Activated T-cell treated with anti-CD3 and anti-CD28 coated beads, Interleukin-2, amount 50 U/mL, for 1 hour (primary cell): ENCODE data around the gene BEST4.
"Not testable (repeated sequence)": the region's sequence is repeated elsewhere in the genome, so short reads cannot be mapped to it uniquely, and the experiment has no call there.

Experiments
- DNase-seq: peaks from one replicate; pipeline ENCODE4 v3.0.0-alpha.2; 2020

The BEST4 gene

GRCh38 chr1:44801491-44802305 is 13.7 kb upstream of the BEST4 start:
- peak; percentile 49 for DNase-seq

DNA sequence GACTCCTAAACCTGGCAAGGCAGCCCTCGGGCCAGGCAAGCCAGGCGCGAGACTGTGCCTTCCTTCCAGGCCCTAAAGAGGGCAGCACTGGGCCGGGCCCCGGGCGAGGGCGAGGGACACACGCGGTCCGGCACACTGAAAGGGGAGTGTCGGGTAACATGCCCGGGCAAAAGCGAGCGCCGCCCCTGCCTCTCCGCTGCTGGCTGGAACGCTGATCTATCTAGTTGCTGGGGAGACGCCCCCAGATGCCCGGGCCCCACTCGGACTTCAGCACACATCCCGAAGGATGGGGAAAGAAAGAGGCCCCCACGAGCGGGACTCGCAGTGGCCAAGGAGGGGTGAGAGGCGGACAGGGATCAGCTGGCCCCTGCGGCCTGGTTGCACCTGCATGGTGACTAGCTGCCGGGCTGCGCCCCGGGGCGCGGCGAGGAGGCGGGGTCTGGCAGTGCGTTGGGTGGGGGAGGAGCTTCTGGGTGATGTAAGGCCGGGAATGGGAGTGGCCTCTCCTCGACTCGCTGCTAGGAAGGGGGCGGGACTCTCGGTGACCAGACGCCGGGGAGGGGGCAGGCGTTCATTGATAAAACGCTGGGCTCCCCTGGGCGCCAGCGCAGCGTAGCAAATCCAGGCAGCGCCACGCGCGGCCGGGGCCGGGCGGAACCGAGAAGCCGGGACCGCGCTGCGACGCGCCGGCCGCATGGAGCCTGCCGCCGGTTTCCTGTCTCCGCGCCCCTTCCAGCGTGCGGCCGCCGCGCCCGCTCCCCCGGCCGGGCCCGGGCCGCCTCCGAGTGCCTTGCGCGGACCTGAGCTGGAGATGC is 12.0 kb upstream of the BEST4 start, which contains the start of gene PLK3:
Gene PLK3, plus strand, starts transcription at position 608 of the 815 bp plus-strand sequence. Its CDS starts 87 bp downstream, at position 695.
- peak; percentile 97 for DNase-seq

GRCh38 chr1:44798481-44799365 is 10.8 kb upstream of the BEST4 start:
- DNase-seq, result peak; percentile 20

GRCh38 chr1:44797886-44798285 is 9.9 kb upstream of the BEST4 start:
- DNase-seq, result not testable (repeated sequence)

GRCh38 chr1:44792736-44793502 is 4.9 kb upstream of the BEST4 start:
- no peak for DNase-seq

DNA sequence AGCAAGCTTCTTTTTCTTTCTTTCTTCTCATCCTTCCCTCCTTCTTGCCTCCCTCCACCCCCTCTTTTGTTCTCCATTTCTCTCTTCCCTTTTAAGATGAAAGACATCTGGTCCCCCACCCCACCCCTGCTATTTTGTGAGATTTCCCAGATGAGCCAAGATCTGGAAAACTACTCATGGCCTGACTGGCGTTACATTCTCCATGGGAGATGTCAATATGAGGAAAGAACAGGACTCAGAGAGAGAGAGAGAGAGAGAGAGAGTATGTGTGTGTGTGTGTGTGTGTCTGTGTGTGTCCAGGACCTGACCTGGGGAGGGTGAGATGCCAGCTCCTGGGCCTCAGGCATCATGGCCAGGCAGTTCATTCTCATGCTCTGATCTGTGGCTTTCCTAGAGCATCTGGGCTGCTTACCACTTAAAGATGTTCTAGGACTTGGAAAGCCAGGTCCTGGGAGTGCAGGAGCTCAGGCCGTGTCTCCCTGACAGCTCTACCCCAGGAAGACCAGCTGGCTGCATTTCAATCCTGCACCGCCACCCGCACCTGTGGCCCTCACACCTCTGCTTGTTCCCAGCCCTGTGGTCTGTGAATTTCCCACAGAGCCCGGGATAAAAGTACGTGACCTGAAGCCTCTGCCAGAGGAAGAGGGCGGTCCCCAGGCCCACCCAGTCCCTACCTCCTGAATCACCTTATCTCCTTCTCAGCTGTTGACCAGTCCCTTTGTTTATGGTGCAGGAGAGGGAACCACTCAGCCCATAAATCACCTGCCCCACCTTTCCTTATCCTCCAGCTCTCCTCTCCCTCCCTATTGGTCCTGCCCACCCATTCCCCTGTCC is 3.2 kb upstream of the BEST4 start:
- DNase-seq, result no peak

- no peak for DNase-seq
These were observed 464 bp downstream of the BEST4 start for GRCh38 chr1:44787506-44787905.

DNA sequence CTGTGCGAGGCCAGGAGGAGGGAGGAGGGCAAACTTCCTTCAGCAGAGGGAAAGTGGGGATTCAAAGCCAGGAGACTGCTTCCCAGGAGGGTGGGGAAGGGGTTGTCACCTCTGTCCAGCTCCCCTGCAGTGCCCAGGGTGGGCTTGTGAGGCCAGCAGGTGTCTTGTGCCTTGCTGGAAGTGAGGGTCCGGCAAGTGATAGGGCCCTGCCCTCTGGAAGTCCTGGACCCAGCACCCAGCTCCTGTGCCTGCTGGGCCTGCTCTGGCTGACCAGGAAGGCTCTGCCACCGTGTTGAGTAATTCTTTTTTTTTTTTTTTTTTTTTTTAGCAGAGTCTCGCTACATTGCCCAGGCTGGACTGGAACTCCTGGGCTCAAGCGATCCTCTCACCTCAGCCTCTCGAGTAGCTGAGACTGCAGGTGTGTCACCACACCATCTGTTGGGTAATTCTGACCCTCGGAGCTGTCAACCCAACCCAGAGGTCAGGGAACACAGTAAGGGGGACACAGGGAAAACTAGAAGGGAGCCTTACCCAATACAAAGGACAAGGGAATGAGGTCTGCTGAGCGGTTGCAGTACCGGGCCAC is 1.0 kb downstream of the BEST4 start:
- no peak for DNase-seq

- peak; percentile 88 for DNase-seq
These were observed 1.7 kb downstream of the BEST4 start for GRCh38 chr1:44786138-44786840.

DNA sequence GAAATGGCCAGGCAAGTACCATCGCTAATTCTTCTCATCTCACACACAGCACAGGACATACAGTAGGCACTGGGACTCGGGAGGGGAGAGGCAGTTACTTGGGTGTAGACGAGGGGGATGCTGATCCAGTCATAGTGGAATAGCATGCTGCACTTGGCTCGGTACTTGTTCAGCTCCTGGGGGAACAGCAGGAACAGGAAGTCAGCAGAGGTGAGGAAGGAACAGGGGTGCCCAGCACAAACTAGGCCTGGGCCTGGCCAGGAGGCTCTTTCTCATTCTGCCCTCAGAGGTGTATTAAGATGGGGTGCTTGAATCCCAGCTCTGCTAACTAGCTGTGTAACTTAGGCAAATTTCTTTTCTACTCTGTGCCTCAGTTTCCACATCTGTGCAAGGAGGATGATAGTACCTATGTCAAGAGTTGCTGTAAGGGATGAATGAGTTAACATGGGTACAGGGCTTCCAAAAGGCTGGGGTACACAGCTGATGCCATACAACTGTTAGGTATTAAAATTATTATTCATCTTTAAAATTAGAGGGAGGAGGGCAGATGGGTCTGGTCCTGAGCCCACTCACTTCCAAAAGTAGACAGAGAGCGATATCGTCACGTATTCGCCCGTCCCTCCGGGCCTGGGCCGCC is 2.4 kb downstream of the BEST4 start:
- DNase-seq, result no peak

GRCh38 chr1:44785029-44785380 is 3.0 kb downstream of the BEST4 start:
- no peak for DNase-seq

GRCh38 chr1:44784094-44785028 is 3.6 kb downstream of the BEST4 start:
- peak; percentile 43 for DNase-seq

GRCh38 chr1:44783697-44784093 is 4.3 kb downstream of the BEST4 start:
- no peak for DNase-seq

DNA sequence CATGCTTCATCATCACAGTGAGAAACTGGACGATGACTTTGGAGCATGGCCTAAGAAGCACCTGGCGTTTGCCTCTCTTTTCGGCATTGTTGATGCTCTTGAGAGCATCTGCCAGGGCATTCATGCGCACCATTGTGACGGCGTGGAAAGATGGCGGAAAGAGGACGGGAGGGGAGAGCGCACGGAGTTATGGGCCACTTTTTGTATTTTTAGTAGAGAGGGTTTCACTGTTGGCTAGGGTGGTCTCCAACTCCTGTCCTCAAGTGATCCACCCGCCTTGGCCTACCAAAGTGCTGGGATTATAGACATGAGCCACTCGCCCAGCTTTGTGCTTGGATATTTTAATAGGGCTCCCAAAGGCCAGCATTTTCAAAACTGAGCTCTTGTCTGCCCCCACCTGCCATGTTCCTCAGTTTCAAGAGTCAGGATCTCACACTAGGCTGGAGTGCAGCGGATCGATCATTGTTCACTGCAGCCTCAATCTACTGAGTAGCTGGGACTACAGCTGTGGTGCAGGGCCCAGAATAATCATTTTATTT is 7.3 kb downstream of the BEST4 start:
- DNase-seq, result no peak

GRCh38 chr1:44778705-44779576 is 9.0 kb downstream of the BEST4 start:
- no peak for DNase-seq

- no peak for DNase-seq
These were observed 9.9 kb downstream of the BEST4 start for GRCh38 chr1:44777969-44778635.

- no peak for DNase-seq
These were observed 10.4 kb downstream of the BEST4 start for GRCh38 chr1:44777547-44777946.
